Heart left ventricle (tissue), 13 donors: ENCODE results near the gene CORO1C.

Source experiments
- CTCF ChIP-seq, 12 donors: fragments of 200-600 bp; sonication (generic) in 4 of 12; IDR thresholded peaks; one replicate each; pipeline versions ENCODE4 v1.5.0 to v1.8.0; 2018 to 2022; ENCODE audit warnings: antibody characterized with exemption in 12 of 12, mild to moderate bottlenecking in 5 of 12
- POLR2A ChIP-seq, 2 donors: fragments of 450-650 bp; IDR thresholded peaks; one replicate each; pipeline ENCODE4 v1.6.1; 2017; ENCODE audit warnings: antibody characterized with exemption in 2 of 2, mild to moderate bottlenecking in 2 of 2, moderate library complexity in 2 of 2
- donor health status: ischemic (EF 13 %, LVEDD 7.1; RV severe dilation, severe dysfunction).
- donor health status: DM: no; HTN: yes; CAD: no.
- donor health status: DM: no; HTN: no; CAD: no.
- donor health status: ischemic (EF 25% LVEDD 6.9; RV normal size, moderate dysfunction).
- donor health status: ischemic (EF 25% LVEDD 5.7; RV mildly dilated, moderate dysfunction).
- donor health status: ischemic (EF 35%, LVEDD 5.7; RV mildly dilated, moderate dysfunction).
- donor health status: nonischemic (EF 11% LVEDD 7.7; RV severe dilation, severe dysfunction).
- donor health status: DM: yes; HTN: yes; CAD: no.
- donor health status: PGD.
- donor health status: ischemic (EF 29% LVEDD 5.4; RV normal size, mild dysfunction).
- donor health status: nonischemic (EF 23%, LVEDD 6.1; RV moderate dilation, normal function).

GRCh38 chr12:108664338-108665258, 66.7 kb downstream of the CORO1C start:
- TF ChIP-seq POLR2A (IDR thresholded peaks at IDR 0.05) (peak in 1 of 2 donors; percentile 28), CTCF (IDR thresholded peaks at IDR 0.05) (peak; percentile 88 to 98 (median 96))
